ENCODE measurements around the gene IPCEF1.

IPCEF1 gene, protein sequence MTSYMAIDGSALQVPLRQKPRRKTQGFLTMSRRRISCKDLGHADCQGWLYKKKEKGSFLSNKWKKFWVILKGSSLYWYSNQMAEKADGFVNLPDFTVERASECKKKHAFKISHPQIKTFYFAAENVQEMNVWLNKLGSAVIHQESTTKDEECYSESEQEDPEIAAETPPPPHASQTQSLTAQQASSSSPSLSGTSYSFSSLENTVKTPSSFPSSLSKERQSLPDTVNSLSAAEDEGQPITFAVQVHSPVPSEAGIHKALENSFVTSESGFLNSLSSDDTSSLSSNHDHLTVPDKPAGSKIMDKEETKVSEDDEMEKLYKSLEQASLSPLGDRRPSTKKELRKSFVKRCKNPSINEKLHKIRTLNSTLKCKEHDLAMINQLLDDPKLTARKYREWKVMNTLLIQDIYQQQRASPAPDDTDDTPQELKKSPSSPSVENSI

DNA sequence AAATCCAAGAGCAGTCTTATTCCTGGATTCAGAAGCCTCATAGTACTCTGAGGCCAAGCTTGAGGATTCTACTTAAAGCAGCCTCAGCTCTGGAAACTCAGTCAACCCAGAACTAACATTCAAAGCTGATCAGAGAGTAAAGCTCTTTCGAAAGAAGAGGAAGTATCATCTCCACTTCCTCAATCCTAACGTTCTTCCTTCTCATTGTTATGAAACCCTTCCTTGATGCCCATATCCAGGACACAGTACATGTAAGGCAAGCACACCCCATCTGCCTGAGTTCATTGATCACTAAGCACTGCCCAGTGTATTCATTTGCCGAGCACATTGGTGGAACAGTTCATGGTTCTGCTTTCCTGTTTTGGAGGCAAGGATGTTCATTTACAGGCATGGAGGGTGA lies at the start of gene IPCEF1:
IPCEF1 (minus strand) TSS at position 114 of the 400 bp plus-strand sequence. CDS start 90,856 bp downstream, outside the sequence.
- no peak for DNase-seq (ENCODE audit: low spot score)

DNA sequence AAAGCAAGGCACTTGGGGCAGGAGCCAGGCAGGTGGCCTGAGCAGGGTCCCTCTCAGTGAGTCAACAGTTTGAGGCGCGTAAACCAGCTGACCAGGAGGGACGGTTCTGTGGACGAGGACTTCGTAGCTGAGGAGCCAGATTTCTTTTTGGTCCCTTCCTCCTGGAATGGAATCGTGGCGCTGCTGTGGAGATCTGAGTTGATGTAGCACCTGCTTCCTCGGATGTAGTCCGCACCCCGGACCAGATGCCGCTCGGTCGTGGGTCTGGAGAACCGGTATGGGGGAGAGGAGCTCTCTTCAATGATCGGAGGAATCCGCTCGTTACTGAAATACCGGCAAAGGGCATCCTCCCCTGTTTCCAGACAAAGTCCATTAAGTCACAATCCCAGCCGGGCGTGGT lies 49.7 kb upstream of the IPCEF1 start:
- no peak for DNase-seq (ENCODE audit: low spot score)

DNA sequence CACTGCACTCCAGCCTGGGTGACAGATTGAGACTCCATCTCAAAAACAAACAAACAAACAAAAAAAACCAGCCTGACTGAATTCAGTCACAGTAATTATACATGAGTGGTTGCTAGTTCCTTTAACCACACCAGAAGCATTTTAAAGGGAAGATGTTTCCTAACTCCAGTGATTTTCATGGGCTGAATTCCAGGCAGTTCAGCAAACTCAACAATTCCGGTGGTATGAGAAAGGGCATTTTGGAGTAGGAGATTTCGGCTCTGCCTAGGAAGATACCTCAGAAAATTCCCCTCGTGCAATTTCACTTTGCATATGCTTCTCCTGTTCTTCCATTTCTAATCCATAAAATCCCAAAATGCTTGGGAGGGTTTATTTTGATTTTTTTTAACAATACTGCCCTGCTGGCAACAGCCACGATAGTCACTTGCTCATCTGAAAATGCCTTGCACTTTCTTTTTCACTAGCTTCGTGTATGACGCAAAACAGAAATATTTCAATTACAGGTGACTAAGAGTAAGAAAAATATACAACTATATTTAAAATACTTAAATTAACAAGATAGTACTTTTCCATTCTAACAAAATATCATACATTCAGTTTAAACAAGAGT lies 48.3 kb upstream of the IPCEF1 start:
- DNase-seq (ENCODE audit: low spot score) = no peak

DNA sequence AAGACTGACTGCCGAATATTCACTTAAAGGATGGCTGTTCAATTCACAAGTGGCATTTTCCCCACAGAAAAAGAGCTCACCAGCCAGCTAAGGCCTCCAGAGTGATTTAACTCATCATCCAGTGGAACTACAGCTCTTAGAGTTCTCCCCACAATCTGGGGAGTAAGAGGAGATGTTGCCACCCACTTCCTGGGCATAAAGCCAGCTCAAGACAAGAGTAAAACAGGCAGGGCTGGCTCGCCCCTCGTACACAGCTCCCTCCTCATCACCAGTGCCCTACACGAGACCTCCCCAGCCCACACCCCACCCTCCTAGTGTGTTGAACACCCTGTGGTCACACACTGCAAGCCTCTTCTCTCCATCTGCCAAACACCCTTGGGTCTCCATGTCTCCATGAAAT lies 47.2 kb upstream of the IPCEF1 start:
- no peak for DNase-seq (ENCODE audit: low spot score)

DNA sequence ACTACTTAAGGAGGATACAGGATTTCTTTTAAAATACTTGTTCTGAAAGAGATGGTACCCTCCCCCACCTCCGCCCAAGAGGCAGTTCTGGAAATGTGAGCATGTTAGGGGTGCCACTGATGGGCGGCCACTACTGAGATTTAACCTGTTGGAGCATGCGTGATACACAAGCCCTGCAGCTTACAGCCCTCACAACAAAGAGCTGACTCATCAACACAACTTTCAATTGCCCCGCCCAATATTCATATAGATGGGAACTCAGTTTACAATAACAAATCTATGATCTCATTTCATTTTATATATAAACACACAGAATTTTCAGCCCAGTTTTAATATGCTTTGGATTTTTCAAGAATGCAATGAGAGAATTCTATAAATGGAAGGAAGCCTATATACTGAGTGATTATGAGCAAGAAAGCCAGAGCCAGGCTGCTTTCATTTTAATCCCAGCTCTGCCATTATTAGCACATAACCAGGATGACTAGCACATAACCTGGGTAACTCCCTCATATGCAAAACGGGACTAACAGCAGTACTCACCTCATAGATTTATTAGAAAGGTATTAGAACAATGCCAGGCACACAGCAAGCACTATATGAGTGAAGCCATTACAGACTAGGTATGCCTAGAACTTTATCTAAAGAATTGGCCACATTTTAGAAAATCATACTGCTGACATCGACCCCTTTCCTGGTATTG lies 45.6 kb upstream of the IPCEF1 start:
- no peak for DNase-seq (ENCODE audit: low spot score)

DNA sequence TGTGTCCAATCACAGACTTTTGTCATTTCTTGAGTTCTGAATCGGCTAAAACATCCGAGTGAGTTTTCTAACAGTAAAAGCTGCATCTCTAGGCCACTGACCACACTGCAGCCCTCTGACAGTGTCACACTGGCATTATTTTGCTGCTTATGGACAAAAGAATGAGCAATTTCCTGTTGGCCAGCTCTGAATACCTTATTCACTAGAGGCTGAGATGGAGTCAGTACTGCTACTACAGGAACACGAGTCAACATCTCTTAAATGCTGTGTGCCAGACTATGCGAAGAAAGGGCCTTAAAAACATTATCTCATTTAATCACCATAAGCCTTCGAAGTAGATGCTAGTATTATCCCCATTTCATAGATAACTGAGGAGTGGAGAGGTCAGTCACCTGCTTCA lies 42.5 kb upstream of the IPCEF1 start:
- DNase-seq (ENCODE audit: low spot score) = no peak

DNA sequence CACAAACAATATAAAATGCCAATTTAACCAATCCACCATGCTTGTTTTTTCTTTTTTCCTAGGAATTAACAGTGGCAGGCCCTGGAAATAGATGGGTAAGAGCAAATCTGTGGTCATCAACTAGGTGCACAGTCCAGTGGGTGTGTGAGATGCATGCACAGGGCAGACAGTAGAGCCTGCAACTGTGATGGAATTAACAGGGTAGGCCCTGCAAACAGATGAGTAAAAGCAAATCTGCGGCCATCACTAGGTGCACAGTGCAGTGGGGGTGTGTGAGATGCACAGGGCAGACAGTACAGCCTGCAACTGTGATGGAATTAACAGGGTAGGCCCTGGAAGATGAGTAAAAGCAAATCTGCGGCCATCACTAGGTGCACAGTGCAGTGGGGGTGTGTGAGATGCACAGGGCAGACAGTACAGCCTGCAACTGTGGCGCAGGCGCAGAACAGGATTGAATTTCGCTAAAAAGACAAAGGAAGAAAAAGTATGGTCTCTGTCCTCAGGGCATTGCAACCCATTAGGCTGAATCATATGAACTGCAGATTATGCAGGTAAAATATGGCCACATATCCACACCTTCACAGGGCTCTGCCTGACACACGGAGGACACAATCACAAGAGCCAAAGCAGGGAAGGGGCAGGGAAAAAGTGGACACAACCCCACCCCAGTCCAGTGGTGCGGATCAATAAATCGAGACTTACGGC lies 41.0 kb upstream of the IPCEF1 start:
- no peak for DNase-seq (ENCODE audit: low spot score)

DNA sequence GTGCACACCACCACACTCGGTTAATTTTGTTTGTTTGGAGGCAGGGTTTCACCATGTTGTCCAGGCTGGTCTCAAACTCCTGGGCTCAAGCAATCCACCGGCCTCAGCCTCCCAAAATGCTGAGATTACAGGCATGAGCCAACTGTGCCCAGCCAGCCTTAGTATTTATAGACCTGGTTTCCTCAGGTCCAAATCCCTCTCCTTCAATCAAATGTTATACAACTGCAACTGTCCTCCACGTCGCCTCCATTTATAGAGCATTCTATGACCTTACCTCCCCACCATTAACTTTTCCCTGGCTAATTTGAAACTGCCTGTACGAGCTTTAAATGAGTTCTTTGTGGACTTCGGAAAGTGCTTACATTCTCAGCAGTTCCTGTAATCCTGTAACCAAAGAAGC lies 39.3 kb upstream of the IPCEF1 start:
- DNase-seq (ENCODE audit: low spot score) = no peak

DNA sequence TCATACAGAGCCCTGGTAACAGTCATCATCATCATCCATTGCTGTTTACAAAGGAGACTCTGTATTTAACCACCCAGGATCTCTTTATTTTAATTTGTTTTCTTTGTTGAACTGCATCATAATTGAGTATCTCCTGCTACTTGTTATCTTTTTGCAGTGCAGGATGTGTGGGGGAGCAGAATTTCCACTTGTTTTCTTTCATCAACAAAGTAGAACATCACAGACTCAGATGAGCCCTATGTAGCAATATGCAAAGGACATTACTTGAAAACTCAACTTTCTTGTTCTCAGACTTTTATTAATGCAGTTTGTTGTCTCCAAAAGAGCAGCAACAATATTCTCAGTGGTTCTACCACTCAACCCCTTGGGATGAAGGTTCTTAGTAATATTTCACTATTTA lies 38.7 kb upstream of the IPCEF1 start:
- no peak for DNase-seq (ENCODE audit: low spot score)

DNA sequence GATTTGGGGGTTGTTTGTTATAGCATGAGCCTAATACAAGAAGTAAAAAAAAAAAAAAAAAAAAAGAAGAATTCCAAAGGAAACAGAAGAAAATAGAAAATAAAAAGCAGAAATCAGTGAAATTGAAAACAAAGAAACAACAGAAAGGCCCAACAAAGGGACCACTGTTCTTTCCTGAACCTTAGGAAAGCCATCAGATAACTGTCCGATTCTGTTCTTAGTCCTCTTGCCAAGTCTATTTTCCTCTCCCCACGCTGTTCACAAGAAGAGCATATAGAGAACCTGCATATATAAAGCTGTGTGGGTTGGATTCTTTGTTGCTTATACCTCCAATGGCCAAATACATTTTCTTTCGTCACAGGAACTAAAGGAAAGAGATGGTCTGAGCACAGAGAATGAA lies 38.0 kb upstream of the IPCEF1 start:
- no peak for DNase-seq (ENCODE audit: low spot score)

DNA sequence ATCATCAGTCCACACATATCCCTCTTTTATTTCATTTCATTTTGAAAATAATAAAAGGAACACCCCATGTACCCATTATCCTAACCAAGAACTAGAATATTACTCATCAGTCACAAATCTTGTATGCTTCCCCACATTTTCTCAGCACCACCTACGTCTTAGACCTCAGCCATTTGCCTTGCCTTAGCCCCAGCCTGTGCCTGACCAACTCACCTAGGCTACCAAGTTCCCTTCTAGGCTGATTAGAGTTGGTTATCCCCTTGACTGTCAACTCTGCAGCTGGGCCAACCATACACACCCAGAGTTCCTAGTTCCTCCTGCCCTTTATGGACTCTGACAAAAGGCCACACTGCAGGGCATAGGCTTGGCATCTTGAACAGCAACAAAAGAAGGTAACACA lies 33.4 kb upstream of the IPCEF1 start:
- DNase-seq (ENCODE audit: low spot score) = no peak

DNA sequence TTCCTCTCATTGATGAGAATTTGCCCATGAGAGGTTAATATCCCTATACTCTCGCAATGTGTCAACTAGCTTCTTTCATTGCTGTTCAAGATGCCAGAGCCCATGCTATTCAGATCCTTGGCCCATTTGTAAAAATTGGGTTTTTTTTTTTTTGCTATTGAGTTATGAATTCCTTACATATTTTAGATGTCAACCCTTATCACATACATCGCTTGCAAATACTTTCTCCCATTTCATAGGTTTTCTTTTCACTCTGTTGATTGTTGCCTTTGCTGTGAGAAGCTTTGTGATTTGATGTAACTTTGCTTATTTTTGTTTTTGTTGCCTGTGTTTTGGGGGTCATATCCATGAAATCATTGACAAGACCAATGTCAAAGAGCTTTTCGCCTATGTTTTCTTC lies 32.2 kb upstream of the IPCEF1 start:
- DNase-seq (ENCODE audit: low spot score) = no peak

DNA sequence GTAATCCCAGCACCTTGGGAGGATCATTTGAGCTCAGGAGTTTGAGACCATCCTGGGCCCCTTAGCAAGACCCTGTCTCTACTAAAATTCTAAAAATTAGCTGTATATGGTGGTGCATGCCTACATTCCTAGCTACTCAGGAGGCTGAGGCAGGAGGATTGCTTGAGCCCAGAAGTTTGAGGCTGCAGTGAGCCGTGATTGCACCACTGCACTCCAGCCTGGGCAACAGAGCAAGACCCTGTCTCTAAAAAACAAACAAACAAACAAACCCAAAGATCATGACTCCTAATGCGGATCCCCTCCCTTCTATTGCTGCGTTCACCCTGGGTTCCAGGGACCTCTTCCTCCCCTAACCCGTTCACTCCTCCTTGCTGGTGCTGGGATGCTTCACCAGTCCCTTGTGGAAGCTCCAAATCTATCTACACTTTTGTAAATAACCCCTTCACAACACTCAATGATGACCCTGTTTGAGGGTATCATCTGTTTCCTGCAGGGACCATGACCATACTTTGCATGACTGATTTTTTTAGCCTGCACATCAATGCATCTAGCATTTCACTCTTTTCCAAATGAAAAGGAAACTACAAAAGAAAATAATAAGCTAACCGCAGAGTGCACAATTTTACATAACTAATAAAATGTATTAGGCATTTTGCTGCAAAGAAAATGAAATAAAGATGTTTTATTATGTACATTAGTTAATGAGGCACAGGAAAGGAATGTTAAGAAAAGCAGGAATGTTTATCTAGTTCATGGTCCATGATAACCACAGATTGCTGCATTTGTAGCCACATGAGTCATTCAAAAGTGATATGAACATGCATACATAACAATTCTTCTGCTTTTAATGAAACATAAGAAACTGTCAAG lies 30.5 kb upstream of the IPCEF1 start:
- peak; percentile 66 for DNase-seq (ENCODE audit: low spot score)

DNA sequence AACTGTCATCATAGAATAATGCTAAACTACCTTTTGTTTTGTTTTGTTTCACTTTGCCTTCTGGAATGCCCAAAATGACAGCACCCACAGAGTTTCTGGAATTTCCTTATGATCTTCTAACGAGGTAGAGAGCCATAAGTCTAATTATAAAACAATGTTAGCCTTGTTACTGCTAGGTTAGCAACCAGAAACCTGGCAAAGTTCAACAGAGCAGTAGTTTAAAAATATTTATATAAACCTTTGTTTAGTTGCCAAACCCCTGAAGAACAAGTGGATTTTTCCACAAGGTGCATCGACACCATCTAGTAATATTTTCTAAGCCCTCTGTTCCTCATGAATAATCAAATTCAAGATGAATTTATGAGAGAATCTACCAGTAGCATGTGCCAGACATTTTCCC lies 27.6 kb upstream of the IPCEF1 start:
- no peak for DNase-seq (ENCODE audit: low spot score)

DNA sequence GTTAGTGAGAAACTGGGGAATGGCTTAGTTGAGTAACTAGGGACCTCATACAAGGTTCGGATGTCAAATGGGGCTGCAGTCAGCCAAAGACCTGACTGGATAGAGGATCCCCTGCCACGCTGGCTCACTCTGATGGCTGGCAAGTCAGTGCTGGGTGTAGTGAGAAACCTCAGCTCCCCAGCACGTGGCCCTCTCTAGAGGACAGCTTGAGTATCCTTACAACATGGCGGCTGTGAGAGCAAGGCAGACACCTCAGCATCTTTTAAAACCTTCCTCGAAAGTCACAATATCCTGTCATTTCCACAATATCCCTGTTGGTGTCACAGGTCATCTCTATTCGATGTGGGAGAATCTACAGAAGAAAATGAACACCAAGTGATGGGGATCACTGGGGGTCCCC lies 26.7 kb upstream of the IPCEF1 start:
- no peak for DNase-seq (ENCODE audit: low spot score)

DNA sequence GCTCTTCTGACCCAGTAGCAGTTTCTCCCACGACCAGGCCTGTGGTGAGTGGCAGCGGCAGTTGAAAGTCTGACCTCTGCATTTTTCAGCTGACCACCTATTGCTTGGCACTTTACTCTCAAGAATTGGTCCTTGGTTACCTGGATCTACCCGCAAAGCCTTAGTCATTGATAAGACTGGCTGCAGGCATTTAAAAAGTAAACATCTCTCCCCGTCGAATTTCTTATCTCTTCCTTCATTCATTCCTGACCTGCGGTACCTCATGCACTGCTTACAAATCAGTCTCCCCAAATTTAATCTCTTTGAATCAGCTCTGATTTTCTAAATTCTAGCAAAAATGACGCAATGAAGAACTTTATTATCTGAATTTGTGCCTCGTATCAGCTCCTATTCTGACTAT lies 26.1 kb upstream of the IPCEF1 start:
- no peak for DNase-seq (ENCODE audit: low spot score)

DNA sequence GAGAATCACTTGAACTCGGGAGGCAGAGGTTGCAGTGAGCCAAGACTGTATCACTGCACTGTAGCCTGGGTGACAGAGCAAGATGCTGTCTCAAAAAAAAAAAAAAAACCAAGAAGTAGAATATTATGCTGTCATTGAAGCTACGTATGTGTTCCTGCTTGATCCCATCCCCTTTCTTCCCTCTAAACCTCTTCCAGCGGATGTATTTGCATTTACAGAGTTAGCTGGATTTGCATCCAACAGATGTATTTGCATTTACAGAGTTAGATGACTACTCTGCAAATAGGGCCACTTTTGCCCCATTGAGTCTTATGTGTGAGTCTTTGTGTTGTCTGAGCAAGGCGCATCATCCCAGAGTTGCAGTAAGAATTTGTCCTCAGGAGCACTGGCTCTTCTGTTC lies 24.9 kb upstream of the IPCEF1 start:
- no peak for DNase-seq (ENCODE audit: low spot score)

DNA sequence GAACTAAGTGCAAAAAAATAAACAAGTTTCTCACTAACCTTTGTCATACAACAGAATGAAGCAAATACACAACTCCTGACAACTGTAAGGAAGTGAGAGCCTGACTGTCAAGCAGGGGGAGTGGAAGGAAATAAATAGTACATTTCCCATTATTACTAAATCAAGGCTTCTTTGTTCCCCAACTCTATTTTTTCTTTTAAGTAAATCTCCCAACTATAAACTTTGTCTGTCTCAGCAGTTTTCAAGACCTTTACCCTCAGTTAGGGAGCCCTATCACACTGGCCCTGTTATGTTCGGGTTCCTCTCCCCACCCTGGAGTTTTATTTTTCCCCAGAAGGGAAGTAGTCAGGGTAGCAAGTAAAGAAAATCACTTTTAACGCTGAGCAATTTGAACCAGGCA lies 24.1 kb upstream of the IPCEF1 start:
- DNase-seq (ENCODE audit: low spot score) = no peak

DNA sequence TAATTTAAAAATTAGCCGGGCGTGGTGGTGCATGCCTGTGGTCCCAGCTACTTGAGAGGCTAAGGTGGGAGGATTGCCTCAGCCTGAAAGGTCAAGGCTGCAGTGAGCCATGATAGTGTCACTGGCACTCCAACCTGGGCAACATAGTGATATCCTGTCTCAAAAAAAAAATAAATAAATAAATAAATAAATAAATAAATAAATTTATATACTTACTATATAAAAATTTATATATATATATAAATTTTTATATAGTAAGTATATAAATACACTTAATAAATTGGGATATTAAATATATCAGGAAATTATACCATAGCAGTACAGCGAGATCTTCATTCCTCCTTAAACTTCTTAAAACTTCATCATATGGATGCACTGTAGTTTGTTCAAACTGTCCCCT lies 23.0 kb upstream of the IPCEF1 start:
- DNase-seq (ENCODE audit: low spot score) = no peak

DNA sequence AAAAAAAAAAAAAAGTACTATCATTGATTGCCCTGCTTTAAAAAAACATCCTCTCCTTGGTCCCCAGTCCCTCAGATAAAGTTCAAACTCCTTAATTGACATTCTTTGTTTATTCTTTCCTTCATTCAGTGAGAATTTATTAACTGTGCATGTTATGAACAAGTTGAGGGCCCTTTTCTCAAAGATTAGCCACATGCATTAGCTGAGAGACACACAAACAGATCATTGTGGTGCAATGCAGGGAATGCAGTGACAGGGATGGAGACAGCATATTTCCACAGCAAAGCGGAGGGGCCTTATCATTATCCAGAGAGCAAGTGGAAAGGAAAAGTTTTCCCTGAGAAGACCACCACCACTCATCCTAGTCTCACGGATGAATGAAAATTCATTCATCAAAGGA lies 21.9 kb upstream of the IPCEF1 start:
- no peak for DNase-seq (ENCODE audit: low spot score)

DNA sequence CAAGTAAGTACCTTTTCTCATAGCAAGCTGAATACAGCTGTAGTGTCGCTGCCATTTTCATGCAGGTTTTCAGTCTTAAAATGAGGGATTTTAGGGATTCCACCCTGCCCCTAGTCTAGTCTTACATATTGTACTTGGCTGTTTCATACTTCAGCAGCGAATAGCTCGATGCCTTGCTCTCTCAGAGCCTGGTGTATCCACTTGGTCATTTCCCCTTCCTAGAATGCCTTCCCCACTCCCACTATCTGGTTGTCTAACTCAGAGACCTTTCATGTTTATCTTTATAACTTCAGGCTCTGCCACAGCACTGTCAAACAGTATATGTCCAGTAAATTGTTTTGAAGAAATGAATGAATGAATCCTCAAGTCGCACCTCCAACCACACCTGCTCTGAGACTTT lies 21.1 kb upstream of the IPCEF1 start:
- no peak for DNase-seq (ENCODE audit: low spot score)

DNA sequence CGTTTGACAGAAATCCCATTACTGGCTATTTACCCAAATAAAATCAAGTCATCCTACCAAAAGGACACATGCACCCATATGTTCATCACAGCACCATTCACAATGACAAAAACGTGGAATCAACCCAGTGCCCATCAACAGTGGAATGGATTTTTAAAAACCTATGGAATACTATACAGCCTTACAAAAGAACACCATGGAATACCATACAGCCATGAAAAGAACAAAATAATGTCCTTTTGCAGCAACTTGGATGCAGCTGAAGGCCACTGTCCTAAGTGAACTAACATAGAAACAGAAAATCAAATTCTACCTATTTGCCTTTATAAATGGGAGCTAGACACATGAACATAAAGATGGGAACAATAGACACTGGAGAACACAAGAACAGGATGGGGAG lies 17.4 kb upstream of the IPCEF1 start:
- DNase-seq (ENCODE audit: low spot score) = no peak
